GM18909 (cell line): ENCODE results near the gene A4GALT.
"Not testable (repeated sequence)": the region's sequence is repeated elsewhere in the genome, so short reads cannot be mapped to it uniquely, and the experiment has no call there.

Source experiments
- ATAC-seq: cut with Tn5 transposase; IDR thresholded peaks from one replicate; pipeline ENCODE4 v1.9.1; 2021; ENCODE audit warnings: mild to moderate bottlenecking; ENCODE audit not compliant: unreplicated experiment, poor library complexity

A4GALT gene, protein sequence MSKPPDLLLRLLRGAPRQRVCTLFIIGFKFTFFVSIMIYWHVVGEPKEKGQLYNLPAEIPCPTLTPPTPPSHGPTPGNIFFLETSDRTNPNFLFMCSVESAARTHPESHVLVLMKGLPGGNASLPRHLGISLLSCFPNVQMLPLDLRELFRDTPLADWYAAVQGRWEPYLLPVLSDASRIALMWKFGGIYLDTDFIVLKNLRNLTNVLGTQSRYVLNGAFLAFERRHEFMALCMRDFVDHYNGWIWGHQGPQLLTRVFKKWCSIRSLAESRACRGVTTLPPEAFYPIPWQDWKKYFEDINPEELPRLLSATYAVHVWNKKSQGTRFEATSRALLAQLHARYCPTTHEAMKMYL

GRCh38 chr22:42720263-42721044, at the start of gene A4GALT:
A4GALT (minus strand) TSS chr22:42720870; CDS start chr22:42693951, 26,919 bp downstream.
- no peak for ATAC-seq

DNA sequence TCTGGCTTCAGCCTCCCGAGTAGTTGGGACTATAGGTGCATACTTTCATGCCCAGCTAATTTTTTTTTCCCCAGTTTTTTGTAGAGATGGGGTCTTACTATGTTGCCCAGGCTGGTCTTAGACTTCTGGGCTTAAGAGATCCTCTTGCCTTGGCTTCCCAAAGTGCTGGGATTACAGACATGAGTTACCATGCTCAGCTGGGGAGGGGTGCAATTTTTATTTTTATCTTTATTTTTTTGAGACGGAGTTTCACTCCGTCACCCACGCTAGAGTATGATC, 49.7 kb upstream of the A4GALT start:
- no peak for ATAC-seq

DNA sequence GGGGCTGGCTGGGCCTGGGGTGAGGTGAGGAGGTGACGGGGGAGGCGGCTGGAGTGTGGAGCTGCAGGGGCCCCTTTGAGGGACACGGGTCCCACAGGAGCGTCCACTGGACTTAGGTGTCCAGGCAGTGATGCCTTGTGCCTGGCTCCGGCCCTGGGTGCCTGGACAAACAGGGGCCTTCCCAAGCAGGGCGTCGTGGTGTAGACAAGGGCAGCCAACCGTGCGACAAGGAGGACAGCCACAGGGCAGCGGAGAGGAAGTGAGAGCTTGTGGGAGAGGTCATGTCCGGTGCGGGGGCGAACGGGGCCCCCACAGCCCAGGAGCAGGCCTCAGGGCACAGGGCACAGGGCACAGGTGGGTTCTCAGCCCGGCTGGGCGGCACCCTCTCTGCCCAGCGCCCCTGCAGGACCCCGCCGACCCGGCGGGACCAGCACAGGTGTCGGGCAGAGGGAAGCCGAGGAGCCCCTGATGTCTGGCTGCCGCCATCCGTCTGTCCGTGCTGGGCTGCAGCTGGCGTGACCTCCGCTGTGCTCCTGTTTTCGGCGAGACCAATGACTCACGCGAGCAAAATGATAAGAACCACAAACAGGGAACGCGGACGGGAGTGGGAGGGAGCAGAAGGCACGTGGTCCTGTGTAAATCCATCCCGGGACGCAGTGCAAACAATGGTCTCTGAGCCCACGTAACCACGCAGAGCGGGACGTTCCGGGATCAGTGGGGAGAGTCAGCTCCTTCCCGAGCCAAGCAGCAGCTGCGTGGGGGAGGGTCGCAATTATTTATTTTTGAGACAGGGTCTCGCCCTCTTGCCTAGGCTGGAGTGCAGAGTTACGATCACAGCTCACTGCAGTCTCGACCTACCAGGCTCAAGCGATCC, 49.1 kb upstream of the A4GALT start:
- peak; percentile 77 for ATAC-seq

GRCh38 chr22:42769238-42769573, 48.5 kb upstream of the A4GALT start:
- no peak for ATAC-seq

DNA sequence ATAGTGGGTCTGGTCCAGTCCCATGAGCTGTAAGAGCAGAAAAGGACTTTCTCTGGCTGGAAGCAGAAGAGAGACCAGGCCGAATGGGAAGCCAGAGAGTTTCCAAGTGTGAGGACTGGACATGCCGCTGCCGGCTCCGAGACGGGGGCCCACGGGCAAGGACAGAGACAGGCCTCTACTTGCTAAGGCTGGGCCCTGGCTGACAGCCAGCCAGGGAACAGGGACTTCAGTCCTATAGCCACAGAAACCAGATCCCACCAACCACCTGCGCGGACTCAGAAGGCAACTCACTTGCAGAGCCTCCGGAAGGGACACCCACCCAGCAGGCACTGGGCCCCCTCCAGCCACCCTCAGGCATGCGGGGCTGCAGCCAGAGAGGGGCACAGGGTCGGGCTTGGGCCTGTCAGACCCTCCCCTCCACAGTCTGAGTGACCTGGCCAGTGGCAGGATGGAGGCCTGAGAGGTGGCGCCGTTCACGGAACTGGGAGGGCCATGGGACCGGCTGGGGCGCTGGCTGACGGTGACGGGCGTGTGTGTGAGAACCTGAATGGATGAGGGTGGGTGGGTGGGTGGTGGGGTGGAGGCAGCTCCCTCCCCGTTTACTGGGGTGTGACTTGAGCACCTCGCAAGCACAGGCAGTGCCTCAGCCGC, 47.8 kb upstream of the A4GALT start:
- ATAC-seq: no peak

GRCh38 chr22:42766860-42767259, 46.2 kb upstream of the A4GALT start:
- no peak for ATAC-seq

DNA sequence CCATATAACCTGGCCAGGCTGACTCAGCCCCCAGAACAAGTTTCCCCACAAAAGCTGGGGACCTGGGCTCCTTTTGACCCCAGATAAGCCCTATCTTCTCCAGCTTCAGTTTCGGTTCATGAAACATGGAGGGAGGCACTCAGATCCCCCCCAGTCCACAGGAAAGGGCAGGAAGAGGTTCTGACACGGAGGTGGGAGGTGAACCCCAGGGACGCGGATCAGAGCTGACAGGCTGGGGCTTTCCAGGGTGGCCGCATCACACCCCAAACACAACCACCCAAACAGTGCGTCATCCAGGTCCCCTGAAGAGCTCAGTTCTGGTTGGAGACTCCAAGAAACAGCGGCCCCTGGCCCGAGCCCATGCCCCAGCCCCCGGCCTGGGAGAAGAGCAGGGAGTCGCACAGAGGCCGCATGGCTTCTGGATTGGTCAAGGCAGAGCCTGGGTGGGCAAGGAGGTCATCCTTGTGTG, 44.3 kb upstream of the A4GALT start:
- no peak for ATAC-seq

- ATAC-seq: no peak
Observed at GRCh38 chr22:42763965-42764480, 43.4 kb upstream of the A4GALT start.

- ATAC-seq: no peak
Observed at GRCh38 chr22:42760806-42761565, 40.3 kb upstream of the A4GALT start.

GRCh38 chr22:42758931-42759629, 38.4 kb upstream of the A4GALT start:
- ATAC-seq: no peak

DNA sequence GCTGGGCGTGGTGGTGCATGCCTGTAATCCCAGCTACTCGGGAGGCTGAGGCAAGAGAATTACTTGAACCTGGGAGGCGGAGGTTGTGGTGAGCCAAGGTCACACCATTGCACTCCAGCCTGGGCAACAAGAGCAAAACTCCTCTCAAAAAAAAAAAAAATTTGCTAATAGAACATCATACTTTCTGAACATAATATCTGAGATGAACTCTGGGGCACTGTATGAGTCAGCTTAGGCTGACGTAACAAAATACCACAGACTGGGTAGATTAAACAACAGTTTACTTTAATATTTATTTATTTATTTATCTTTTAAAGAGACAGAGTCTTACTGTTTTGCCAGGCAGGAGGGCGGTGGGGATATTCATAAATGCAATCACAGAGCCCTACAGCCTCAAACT, 34.9 kb upstream of the A4GALT start:
- ATAC-seq: not testable (repeated sequence)

- not testable (repeated sequence) for ATAC-seq
Observed at GRCh38 chr22:42755121-42755520, 34.5 kb upstream of the A4GALT start.

DNA sequence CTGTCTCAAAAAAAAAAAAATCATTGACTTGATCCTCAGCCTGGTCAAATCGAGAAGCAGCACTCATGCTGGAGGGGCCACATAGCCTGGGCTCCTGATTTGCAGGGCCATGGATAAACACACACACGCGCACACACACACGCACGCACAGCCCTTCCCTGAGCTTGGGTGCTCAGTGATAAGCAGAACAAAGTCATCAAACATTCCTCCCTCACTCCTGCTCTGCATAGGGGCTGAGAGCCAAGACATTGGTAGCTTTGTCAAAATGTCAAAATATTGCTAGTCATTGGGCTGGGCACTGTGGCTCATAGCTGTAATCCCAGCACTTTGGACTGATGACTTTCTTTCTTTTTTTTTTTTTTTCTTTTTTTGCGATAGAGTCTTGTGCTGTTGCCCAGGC, 34.0 kb upstream of the A4GALT start:
- no peak for ATAC-seq

DNA sequence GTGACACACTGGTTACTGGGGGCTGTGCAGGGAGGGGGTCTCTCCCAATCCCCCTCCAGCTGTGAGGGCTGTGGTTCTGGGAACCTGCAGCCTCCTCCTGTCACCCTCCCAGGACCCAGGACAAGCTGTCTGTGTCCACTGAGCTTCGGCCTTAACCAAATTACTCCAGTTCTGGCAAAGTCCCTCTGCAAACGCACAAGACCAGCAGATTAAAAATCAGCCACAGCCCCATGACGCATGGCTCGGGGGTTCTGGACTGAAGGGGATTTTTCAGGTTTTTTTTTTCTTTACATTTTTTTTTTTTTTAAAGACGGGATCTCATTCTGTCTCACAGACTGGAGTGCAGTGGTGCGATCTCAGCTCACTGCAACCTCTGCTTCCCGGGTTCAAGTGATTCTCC, 32.2 kb upstream of the A4GALT start:
- no peak for ATAC-seq

DNA sequence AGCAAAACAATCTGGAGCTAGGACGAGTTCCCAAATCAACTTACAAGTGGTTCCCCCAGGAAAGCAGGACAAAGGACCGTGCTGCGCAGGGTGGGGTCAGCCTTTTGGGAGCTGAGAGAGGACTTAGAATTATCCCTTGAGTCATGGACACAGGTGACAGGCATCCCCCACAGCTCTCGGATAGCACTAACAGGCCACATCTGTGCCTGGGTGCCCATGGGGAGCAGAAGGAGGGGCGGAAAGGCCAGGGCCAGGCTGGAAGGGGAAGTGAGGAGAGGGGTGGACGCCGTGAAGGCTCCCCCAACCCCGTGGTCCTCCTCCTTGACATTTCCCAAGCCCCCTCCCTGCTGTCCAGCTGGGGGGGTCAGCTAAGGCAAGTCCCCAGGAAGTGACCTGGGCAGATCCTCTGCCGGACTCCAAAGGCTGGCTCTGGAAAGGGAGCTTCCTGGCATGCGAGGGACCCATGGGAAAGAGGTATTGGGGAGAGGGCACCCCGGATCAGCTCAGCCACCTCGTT, 31.6 kb upstream of the A4GALT start:
- ATAC-seq: no peak

- not testable (repeated sequence) for ATAC-seq
Observed at GRCh38 chr22:42750421-42750820, 29.8 kb upstream of the A4GALT start.

GRCh38 chr22:42747701-42748513, 27.2 kb upstream of the A4GALT start:
- ATAC-seq: no peak

GRCh38 chr22:42745118-42745517, 24.4 kb upstream of the A4GALT start:
- ATAC-seq: no peak
